CD4-positive, alpha-beta T cell treated with Interleukin-6 at 100 ng/mL for 8 hours (primary cell): ENCODE results near the gene FAM234A.

Experiments used
- DNase-seq: peaks from one replicate; pipeline ENCODE4 v3.0.0-alpha.2; 2020; ENCODE audit warnings: mixed read lengths, low spot score

Gene FAM234A

DNA sequence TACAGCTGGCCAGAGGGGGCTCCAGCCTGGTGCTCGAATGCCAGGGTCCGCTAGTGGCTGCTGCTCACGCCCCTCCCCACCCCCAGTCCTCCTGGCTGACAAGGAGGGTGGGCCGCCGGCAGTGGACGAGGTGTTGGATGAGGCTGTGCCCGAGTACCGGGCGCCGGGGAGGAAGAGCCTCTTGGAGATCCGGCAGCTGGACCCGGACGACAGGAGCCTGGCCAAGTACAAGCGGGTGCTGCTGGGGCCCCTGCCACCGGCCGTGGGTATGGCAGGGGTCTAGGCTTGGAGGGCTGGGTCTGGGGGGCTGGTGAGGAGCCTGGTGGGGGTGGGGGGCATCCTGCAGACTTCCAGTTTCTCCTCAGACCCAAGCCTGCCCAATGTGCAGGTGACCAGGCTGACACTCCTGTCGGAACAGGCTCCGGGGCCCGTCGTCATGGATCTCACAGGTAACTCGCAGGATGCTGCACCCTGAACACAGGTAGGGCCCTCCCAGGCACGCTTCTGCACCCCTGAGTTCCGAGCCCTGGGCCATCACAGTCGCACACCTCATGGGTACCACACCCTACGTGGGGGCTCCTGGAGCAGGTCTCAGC, 47.1 kb downstream of the FAM234A start:
- no peak for DNase-seq

DNA sequence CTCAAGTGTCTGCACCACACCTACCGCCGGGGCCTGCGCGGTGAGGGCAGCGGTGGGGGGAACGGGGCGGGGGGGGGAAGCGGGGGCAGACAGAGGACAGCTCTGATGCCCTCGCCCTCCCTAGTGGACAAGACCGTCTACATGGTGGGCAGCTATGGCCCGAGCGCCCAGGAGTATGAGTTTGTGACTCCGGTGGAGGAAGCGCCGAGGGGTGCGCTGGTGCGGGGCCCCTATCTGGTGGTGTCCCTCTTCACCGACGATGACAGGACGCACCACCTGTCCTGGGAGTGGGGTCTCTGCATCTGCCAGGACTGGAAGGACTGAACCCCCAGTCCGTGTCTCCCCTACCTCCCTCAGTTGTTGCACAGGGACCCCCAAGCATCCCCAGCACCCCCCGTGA, 47.9 kb downstream of the FAM234A start:
- no peak for DNase-seq

- DNase-seq: no peak
Observed at GRCh38 chr16:283033-283805, 48.6 kb downstream of the FAM234A start, which contains the start of gene PDIA2. PDIA2 (plus strand) TSS chr16:283164; CDS start chr16:283170, 6 bp downstream.

- no peak for DNase-seq
Observed at GRCh38 chr16:284204-285120, 49.8 kb downstream of the FAM234A start.

- no peak for DNase-seq
Observed at GRCh38 chr16:285146-286055, 50.8 kb downstream of the FAM234A start.

DNA sequence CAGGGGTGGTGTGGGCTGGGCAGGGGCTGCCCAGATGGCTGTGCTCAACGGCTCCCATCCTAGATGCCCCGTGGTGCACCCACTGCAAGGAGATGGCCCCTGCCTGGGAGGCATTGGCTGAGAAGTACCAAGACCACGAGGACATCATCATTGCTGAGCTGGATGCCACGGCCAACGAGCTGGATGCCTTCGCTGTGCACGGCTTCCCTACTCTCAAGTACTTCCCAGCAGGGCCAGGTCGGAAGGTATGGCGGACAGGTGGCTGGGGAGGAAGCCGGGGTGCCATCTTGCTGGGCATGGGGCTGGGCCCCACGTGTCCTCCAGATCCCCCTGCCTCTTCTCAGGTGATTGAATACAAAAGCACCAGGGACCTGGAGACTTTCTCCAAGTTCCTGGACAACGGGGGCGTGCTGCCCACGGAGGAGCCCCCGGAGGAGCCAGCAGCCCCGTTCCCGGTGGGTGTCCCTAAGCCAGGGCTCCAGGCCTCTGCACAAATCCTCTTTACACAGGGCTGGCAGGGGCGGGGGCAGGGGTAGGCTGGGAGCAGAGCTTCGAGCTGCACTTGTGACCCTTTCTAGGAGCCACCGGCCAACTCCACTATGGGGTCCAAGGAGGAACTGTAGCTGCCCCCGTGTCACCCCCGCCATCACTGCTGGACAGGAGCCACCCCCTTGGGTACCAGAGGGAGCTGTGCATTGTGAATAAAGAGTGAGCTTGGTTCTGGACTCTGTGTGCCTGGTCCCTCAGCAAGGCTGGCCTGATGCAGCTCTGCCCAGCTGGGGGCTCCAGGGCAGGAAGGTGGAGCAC, 52.1 kb downstream of the FAM234A start:
- no peak for DNase-seq

GRCh38 chr16:287298-287811, 52.7 kb downstream of the FAM234A start:
- no peak for DNase-seq

DNA sequence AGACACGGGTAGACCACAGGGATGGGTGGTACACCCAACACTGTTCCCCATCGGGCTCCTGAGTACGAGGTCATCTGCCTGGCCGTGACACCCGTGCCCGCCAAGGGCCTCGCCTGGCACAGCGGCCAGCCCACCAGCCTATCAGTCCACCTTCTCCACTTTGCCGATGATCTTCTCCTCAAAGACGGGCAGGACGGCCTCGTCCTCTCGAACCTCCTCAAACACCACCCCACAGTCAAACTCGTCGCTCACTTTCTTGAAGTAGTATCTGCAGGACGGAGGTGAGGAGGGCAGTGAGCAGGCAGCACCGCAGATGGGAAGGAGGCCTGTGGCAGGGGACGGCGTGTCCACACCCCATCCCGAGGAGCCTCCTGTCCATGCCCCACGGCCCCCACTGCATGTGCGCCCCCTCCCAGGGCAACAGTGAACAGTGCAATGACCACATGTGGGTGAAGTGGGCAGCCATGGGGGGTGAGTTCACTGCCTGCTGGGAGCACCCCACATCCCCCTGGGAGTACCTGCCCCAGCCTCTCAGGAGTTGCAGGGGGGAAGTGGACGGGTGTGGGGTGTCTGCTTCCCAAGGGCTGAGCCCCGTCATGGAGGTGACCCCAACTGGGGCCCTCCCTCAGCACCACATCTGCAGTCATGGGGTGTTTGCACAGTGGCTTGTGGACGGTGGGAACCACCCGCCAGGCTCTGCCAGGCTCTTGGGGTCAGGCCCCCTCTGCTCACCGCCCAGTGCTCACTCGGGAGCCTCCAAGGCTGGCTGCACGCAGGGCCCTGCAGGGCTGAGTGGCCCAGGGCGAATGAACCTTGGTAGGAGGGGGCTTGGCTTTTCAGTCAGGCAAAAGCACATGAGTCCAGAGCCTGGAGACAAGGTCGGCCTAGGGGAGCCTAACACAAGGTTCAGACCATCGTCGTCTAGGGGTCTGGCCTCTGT, 53.6 kb downstream of the FAM234A start:
- DNase-seq: no peak

DNA sequence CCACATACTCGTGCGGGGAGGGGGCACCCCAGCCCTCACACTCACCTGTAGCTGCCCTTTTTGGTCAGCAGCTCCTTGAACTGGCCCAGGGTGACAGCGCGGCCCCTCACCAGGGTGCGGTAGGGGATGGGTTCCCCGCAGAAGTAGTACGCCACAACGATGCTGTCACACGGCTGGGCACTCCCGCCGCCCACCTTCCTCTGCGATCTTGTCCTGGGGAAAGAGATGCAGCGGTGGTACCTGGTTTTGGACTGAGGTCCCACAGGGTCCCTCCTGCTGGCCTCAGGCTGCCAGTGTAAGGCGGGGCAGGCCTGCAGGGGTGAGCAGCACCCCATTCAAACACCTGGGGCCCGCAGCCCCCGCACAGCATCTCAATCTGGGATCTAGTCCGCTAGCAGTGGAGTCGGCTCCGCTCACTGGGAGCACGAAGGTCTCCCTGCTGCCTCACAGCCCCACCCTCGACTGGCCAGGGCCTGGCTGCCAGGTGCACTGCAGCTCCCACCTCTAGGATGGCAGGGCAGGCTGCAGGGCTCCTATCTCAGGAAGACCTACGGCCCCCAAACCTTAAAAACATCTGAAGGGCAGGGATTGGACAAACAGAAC, 54.9 kb downstream of the FAM234A start:
- DNase-seq: no peak

- no peak for DNase-seq
Observed at GRCh38 chr16:290015-290680, 55.5 kb downstream of the FAM234A start.

DNA sequence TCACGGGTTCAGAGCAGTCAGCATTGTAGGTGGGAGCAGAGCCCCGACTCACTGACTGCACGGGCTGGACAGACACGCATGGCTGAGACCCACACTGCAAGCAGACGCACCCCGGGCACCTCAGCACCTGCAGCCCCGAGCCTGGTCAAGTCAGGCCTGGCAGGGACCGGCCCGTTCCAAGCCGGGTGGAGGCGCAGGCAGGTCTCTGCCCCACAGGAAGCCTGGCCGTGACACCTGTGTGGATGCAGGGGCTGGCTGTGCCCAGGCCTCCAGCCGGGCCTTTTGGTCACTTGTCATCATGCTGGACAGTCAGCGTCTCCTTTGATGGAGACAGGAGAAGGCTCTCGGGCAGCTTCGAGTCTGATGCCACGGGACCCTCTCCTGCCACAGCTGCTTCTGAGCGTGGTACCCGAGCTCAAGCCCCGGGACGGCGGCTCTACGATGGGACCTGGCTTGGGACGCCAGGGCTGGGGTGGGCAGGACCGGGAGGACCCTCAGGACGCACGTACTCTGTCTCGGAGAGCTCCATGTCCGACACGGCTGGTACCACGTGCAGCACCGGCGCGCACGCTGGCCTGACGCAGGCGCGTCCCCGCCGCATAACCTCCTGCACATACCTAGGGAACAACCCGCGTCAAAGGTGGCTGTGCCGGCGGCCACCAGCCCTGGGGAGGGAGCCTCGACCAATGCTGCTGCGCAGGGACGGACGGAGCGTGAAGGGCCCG, 56.2 kb downstream of the FAM234A start:
- no peak for DNase-seq

DNA sequence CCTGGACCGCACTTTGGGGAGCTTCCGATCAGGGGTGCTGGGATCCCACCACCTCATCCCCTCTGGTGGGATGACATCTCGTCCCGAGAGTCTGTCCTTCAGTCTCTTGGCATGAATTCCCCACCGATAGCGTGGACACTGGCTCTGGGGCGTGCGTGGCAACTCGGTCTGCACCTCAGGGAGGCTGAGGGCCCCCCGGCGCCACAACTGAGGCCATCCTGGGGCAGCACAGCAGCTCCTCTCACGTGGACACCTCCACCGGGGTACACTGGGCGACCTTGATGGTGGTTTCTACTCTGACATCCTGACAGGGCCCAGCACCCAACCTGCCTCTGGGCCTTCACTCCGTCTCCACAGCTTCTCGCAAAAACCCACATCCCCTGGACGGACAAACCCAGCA, 56.9 kb downstream of the FAM234A start:
- DNase-seq: no peak

DNA sequence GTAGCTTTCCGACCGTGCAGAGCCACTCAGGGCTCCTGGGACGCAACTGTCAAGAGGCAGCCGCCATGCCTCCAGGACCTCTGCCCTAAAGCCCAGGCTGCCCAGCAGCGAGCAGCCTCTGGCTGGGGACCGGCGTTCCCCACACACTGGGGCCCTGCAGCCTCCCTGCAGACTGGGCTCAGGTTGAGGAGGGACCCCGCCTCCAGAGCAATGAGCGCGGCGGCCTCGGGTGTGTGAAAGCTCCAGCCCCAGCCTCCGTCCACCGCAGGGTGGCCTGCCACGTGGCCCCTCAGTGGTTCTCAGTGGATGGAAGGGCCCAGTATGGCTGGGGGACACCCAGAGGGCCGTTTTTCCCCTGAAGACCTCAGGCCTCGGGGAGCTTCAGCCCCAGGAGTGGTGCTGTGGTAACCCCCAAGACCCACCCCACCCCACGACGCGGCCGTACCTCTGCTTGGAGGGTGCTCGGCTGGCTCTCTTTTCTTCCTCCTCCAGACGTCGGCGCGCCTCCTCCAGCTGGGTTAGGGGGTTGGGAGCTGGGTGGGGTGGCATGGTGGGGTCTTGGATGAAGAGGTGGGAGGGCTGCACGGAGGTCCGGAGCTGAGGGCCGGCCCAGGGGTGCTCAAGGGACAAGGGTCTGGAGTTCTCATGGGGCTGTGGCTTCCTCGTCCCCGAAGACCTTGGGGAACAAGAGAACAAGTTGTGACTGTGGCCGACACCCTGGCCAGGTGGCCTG, 58.6 kb downstream of the FAM234A start:
- DNase-seq: no peak

- DNase-seq: no peak
Observed at GRCh38 chr16:296276-296675, 61.7 kb downstream of the FAM234A start.

- DNase-seq: no peak
Observed at GRCh38 chr16:296806-297510, 62.3 kb downstream of the FAM234A start.

GRCh38 chr16:297832-298231, 63.2 kb downstream of the FAM234A start:
- no peak for DNase-seq
